ENCODE results near the gene CCSER2.
"Not testable (repeated sequence)": the region's sequence is repeated elsewhere in the genome, so short reads cannot be mapped to it uniquely, and the experiment has no call there.

The CCSER2 gene

GRCh38 chr10:84314275-84314674, 14.1 kb upstream of the CCSER2 start:
- no peak for DNase-seq (ENCODE audit: low spot score)

DNA sequence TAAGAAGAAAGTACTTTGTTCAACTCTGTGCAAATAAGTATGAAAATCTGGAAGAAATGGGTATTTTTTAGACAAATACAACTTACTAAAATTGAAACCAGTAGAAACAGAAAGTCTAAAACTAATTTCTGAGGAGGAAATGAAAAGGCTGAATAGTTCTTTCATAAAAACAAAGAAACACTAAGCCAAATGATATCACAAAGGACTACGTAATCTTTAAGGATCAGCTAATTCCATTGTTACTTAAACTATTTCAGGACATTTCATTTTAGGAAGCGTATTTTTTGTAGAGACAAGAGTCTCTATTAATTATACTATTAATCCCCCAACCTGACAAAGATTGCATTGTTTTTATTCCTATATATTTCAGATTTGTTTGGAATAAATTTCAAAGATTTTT, 11.2 kb upstream of the CCSER2 start:
- no peak for DNase-seq (ENCODE audit: low spot score)

GRCh38 chr10:84321902-84322301, 6.5 kb upstream of the CCSER2 start:
- no peak for DNase-seq (ENCODE audit: low spot score)

GRCh38 chr10:84323566-84323965, 4.8 kb upstream of the CCSER2 start:
- not testable (repeated sequence) for DNase-seq (ENCODE audit: low spot score)

- DNase-seq (ENCODE audit: low spot score): not testable (repeated sequence)
Measured at GRCh38 chr10:84326995-84327394, 1.4 kb upstream of the CCSER2 start.

- DNase-seq (ENCODE audit: low spot score): peak; percentile 83
Measured at GRCh38 chr10:84329196-84329611, 815 bp downstream of the CCSER2 start.

GRCh38 chr10:84329986-84330651, 1.7 kb downstream of the CCSER2 start:
- DNase-seq (ENCODE audit: low spot score): peak; percentile 22

DNA sequence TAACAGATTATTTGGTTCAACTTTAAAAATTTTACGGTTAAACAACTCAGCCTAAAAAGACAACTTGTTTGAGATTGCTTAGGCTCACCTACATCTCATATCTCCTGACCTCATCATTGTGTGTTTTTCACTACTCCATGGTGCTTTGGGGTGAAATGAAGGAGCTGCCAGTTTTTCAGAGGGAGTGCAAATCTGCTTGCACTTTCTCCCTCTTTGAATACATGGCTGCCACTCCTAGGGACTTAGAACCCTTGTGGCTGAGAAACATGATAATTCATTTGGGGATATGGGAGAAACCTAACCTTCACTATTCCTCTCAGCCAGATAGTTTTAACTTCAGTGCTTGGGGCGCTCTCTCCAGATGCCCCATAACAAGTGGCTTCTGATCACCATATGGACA, 2.7 kb downstream of the CCSER2 start:
- DNase-seq (ENCODE audit: low spot score): no peak

DNA sequence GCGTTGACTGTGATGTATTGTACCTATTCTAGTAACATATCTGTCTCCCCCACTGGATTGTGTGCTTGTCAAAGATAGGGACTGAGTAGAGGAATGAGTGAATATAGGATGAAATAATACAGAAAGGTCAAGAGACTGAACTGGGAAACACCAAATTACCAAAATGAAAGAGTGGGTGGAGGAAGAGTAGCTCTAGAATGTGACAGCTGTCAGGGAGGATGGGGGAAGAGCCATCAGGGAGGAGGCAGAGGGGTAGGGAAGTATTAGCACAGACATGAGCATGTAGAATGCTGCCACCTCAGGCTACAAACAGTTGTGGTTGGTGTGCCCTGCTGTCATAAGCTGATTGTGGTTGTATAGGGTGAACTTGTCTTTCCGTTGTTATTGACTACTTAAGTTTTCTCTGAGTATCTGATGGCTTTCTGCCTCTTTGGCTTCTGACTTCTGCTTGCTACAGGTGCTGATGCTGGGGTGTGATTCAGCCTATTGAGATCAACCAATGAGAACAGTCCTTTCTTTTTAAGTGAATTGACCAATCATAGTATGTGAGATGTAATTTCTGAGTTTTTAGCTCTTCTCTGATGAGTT, 5.6 kb downstream of the CCSER2 start:
- DNase-seq (ENCODE audit: low spot score): peak; percentile 61

DNA sequence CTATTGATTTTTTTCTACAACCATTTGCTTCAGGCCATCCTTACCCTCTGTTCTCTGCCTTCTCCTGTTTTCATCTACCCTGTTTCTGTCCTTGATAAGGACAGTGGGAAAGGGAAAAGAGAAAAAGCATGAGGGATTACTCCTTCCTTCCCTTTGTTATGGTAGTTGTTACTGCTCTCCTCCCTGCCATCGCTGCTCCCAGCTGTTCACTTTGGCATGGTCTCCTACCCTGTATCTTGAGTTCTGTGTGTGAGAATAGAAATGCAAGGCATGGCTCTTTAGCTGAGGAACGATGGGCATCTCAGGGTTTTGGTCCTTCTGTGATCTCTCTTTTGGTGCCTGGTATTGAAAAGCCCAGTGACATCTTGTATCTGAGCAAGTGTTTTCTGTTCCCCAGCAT, 6.4 kb downstream of the CCSER2 start:
- DNase-seq (ENCODE audit: low spot score): no peak

- no peak for DNase-seq (ENCODE audit: low spot score)
Measured at GRCh38 chr10:84335516-84335915, 7.1 kb downstream of the CCSER2 start.

DNA sequence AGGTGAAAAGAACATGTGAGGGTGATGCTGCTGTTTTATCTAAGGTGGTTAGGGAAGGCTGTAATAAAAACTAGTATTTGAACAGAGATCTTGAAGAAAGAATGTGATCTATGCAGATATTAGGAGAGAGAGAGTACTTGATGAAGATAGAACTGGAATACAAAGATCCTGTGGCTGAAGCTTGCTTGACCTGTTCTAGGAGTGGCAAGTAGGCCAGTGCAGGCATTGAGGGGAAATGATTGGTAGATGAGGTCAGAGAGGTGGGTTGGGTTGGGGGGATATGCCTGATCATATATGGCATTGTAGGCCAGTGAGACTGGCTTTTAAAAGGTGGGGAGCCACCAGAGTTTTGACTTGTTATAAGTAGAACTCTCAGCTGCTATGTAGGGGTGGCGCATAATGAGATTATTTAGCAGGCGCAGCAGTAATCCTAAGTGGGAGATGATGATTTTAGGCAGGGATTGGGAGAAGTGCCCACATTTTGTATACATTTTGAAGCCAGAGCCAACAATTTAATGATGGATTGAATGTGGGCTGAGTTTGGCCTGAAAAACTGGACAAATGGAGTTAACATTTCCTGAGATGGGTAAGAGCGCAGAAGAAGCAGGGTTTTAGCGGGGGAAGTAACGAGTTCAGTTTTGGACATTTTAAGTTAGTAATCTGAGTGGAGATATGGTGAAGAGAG, 8.2 kb downstream of the CCSER2 start:
- no peak for DNase-seq (ENCODE audit: low spot score)

- DNase-seq (ENCODE audit: low spot score): no peak
Measured at GRCh38 chr10:84337199-84337598, 8.8 kb downstream of the CCSER2 start.

GRCh38 chr10:84339025-84339424, 10.6 kb downstream of the CCSER2 start:
- no peak for DNase-seq (ENCODE audit: low spot score)

DNA sequence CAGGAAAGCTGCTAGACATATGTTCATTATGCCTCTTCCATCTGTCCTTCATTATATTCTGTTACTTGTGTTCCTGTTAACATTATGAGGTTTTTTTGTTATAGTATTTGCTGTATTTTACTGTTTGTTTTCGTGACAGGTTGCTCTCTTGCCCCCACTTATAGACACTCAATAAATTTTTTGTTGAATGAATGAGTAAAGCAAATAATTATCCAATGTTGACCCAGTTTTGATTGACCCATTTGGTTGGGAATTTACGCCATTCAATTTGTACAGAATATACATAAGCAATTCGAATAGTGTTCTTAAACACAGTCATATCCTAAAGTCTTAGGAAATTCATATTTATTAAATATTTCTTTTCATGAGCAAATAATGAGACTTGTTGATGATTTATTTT, 11.8 kb downstream of the CCSER2 start:
- DNase-seq (ENCODE audit: low spot score): no peak

GRCh38 chr10:84340632-84341537, 12.5 kb downstream of the CCSER2 start:
- DNase-seq (ENCODE audit: low spot score): no peak

- DNase-seq (ENCODE audit: low spot score): peak; percentile 22
Measured at GRCh38 chr10:84341538-84341856, 13.1 kb downstream of the CCSER2 start.

DNA sequence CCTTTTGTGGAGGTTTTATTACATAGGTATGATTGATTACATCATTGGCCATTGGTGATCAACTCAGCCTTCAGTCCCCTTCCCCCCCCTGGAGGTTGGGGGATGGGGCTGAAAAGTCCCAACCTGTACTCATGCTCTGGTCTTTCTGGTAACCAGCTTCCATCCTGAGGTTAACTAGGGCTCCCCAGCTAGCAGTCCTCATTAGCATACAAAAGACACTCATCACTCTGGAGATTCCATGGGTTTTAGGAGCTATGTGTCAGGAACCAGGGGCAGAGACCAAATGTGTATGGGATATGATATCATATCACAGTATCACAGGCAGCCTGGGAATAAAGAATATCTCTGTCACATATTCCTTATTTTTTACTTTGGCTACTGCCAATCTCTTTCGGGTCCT, 13.6 kb downstream of the CCSER2 start:
- no peak for DNase-seq (ENCODE audit: low spot score)

DNA sequence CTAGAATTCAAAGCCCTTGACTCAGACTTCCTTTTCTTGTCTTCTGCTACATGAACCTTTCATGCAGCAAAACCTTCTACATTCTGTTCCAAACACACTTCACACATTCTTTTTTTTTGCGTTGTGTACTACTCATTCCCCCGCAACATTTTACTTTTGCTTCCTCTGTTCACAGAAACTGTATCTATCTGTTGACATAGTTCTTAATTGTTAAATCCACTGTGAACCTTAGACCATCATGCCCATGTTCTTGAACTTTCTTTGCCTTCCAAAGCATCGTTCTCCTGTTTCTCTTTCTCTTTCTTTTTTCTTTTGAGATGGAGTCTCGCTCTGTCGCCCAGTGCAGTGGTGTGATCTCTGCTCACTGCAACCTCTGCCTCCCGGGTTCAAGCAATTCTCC, 14.2 kb downstream of the CCSER2 start:
- DNase-seq (ENCODE audit: low spot score): no peak

- no peak for DNase-seq (ENCODE audit: low spot score)
Measured at GRCh38 chr10:84343831-84344230, 15.4 kb downstream of the CCSER2 start.

DNA sequence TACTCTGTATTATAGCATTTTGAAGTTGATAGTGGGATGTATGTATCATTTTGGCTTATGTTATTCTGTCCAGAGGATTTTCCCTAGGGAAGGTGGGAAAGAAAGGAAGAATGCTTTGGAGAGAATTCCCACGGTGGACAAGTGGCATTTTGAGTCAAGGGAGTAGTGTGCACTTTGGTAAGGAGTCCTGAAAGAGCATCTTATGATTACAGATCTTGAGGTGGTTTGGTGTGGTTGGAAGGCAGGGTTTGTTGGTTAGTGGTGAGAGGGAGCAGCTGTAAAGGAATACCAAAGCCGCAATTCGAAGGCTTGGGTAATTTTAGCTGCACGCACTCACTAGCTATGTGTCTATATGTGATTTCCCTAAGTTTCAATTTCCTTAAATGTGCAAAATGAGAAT, 16.1 kb downstream of the CCSER2 start:
- no peak for DNase-seq (ENCODE audit: low spot score)

GRCh38 chr10:84347575-84348002, 19.2 kb downstream of the CCSER2 start:
- DNase-seq (ENCODE audit: low spot score): not testable (repeated sequence)

- DNase-seq (ENCODE audit: low spot score): no peak
Measured at GRCh38 chr10:84348447-84348846, 20.1 kb downstream of the CCSER2 start.
